ENCODE data around the gene RALGPS1.

The RALGPS1 gene

GRCh38 chr9:127029548-127029947 is 115.0 kb downstream of the RALGPS1 start (continued):
- TF ChIP-seq, protein P1, sequence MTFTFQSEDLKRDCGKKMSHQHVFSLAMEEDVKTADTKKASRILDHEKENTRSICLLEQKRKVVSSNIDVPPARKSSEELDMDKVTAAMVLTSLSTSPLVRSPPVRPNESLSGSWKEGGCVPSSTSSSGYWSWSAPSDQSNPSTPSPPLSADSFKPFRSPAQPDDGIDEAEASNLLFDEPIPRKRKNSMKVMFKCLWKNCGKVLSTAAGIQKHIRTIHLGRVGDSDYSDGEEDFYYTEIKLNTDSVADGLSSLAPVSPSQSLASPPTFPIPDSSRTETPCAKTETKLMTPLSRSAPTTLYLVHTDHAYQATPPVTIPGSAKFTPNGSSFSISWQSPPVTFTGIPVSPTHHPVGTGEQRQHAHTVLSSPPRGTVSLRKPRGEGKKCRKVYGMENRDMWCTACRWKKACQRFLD (tag by site-specific recombination; IDR thresholded peaks at IDR 0.05) = no peak
- no peak for TF ChIP-seq ZBTB48 (tag by site-specific recombination; IDR thresholded peaks at IDR 0.05)
- TF ChIP-seq ZBTB11 (tag by site-specific recombination; conservative IDR thresholded peaks at IDR 0.05; ENCODE audit: low read depth) = no peak

DNA sequence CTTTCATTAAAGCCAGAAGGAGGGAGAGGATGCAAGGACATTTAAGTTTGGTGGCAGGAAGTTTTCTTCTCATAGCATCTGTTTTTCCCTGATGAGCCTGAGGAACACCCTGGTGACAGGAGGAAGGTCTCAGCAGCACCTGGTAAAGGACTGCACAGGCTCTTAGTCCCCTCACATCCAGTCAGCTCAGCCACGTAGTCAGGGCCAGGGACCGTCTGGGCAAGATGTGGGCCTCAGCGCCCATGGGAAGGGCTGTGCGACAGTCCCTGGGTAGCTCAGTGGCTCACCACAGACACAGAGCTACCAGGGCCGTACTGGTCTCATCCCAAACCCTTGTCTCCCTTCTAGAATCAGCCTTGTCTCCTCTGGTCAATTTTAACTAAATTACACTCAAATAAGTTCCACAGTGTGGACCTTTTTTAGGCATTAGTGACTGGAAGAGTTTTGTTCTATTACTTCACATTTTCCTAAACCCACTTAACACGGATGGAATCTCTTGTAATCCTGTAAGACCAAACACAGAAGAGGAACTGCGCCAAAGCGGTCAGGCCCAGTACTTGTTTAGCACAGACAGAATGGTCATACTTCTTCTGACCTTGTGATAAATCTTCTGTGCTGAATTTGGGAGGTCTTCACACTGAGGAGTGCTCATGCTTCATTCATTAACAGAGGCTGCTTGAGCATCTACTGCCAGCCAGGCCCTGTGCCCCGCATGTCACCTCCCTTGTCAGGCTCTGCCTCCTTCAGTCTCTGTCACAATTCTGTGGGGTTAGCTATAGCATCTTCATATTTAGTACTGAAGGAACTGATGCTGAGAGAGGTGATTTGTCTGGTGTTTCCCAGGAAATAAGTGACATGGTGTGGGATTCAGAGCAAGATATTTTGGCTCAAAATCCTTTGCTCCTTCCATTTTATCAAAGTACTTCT is 116.5 kb downstream of the RALGPS1 start:
- no peaks in the 10 kb centered on the region for H3K9me3 ChIP-seq (ENCODE audit: control insufficient read depth, insufficient read depth, low read depth, low read length)
- H3K4me1 ChIP-seq (ENCODE audit: control insufficient read depth, insufficient read depth, low read length) = no peaks in the 10 kb centered on the region
- no peak overlapping the region for H3K4me3 ChIP-seq (ENCODE audit: low read depth, low read length)
- H3K36me3 ChIP-seq (ENCODE audit: control insufficient read depth in 2 of 2, insufficient read depth in 1 of 2, low read length in 2 of 2) = no peaks in the 10 kb centered on the region
- POLR2A ChIA-PET = no interaction called here
- TF ChIP-seq ZNF394 (tag by site-specific recombination; IDR thresholded peaks at IDR 0.05; ENCODE audit: borderline replicate concordance) = no peak
- no peak for TF ChIP-seq ZNF138 (tag by site-specific recombination; IDR thresholded peaks at IDR 0.05; ENCODE audit: borderline replicate concordance)
- no peak for TF ChIP-seq KLF1 (tag by site-specific recombination; IDR thresholded peaks at IDR 0.05)
- no peak for TF ChIP-seq ZNF513 (tag by site-specific recombination; IDR thresholded peaks at IDR 0.05)
- TF ChIP-seq ZNF311 (tag by site-specific recombination; IDR thresholded peaks at IDR 0.05; ENCODE audit: borderline replicate concordance) = no peak
- no peak for TF ChIP-seq ZNF561 (tag by site-specific recombination; IDR thresholded peaks at IDR 0.05; ENCODE audit: borderline replicate concordance)
- no peak for TF ChIP-seq ZNF37A (tag by site-specific recombination; IDR thresholded peaks at IDR 0.05)
- TF ChIP-seq ZNF302 (tag by site-specific recombination; IDR thresholded peaks at IDR 0.05; ENCODE audit: low read depth) = no peak
- TF ChIP-seq ZNF112 (tag by site-specific recombination; IDR thresholded peaks at IDR 0.05) = no peak
- no peak for TF ChIP-seq ZBTB7A (tag by site-specific recombination; IDR thresholded peaks at IDR 0.05; ENCODE audit: low read depth)
- TF ChIP-seq ZNF214 (tag by site-specific recombination; IDR thresholded peaks at IDR 0.05; ENCODE audit: borderline replicate concordance) = no peak
- no peak for TF ChIP-seq ZNF19 (tag by site-specific recombination; IDR thresholded peaks at IDR 0.05; ENCODE audit: low read depth)
- TF ChIP-seq ZNF600 (tag by site-specific recombination; IDR thresholded peaks at IDR 0.05) = no peak
- no peak for TF ChIP-seq ZNF292 (tag by site-specific recombination; IDR thresholded peaks at IDR 0.05; ENCODE audit: borderline replicate concordance, low read depth)
- CTCF ChIA-PET = interaction anchor here (0.5 kb wide), 1 partner anchor 103 kb away, joined by 4 read pairs; no protein-coding TSS in a partner anchor
- H3K27ac ChIP-seq (ENCODE audit: extremely low read depth, low read depth, low read length) = no peak overlapping the region
